SU-DHL-6 (cell line): ENCODE measurements around the gene SLC39A1.
A peak's percentile ranks its signal among the peaks of the same experiment; 100 is the strongest.

Experiments
- H2AFZ ChIP-seq: fragments of 200-600 bp; sonication (generic); 2 replicates; pipeline ENCODE4 v1.6.1; 2014; ENCODE audit warnings: low read depth, mild to moderate bottlenecking, moderate library complexity, mixed read lengths, antibody characterized with exemption, low read length; ENCODE audit not compliant: severe bottlenecking
- H3F3A ChIP-seq: fragments of 200-600 bp; shearing (Covaris generic); 2 replicates; pipeline ENCODE4 v1.6.0; 2016; ENCODE audit warnings: antibody characterized with exemption, mild to moderate bottlenecking; ENCODE audit not compliant: insufficient read depth
- H3K27ac ChIP-seq: fragments of 200-600 bp; sonication (generic); 2 replicates; pipeline ENCODE4 v1.5.1; 2016; ENCODE audit warnings: low read depth, mild to moderate bottlenecking, low read length, moderate library complexity, mixed read lengths
- H3K27me3 ChIP-seq: fragments of 200-600 bp; sonication (generic), shearing (Covaris generic); 2 replicates; pipeline ENCODE4 v1.6.0; 2014; ENCODE audit warnings: mild to moderate bottlenecking, low read length
- H3K36me3 ChIP-seq: fragments of 200-600 bp; sonication (generic); 2 replicates; pipeline ENCODE4 v1.6.1; 2014; ENCODE audit warnings: mild to moderate bottlenecking, low read length, mixed read lengths
- H3K4me2 ChIP-seq: fragments of 300-600, 200-600 bp; shearing (Covaris generic), sonication (generic); 2 replicates; pipeline ENCODE4 v1.6.0; 2014; ENCODE audit warnings: low read length, low read depth, mild to moderate bottlenecking; ENCODE audit not compliant: poor library complexity, severe bottlenecking
- H3K4me3 ChIP-seq: fragments of 200-600 bp; sonication (generic); 2 replicates; pipeline ENCODE4 v1.5.1; 2014; ENCODE audit warnings: antibody characterized with exemption, low read length, mild to moderate bottlenecking, mixed read lengths; ENCODE audit not compliant: insufficient read depth, poor library complexity, severe bottlenecking
- H3K79me2 ChIP-seq: fragments of 200-600 bp; sonication (generic); 2 replicates; pipeline ENCODE4 v1.6.1; 2014; ENCODE audit warnings: mild to moderate bottlenecking, low read length, moderate library complexity; ENCODE audit not compliant: insufficient read depth
- H3K9ac ChIP-seq: fragments of 200-600 bp; sonication (generic); 2 replicates; pipeline ENCODE4 v1.7.0; 2014; ENCODE audit warnings: mild to moderate bottlenecking, low read length
- H3K9me2 ChIP-seq: fragments of 200-600 bp; sonication (generic); replicated peaks from 2 replicates; pipeline ENCODE4 v1.6.1; 2014; ENCODE audit warnings: low read length; ENCODE audit not compliant: insufficient read depth
- H3K9me3 ChIP-seq: fragments of 200-600 bp; sonication (generic); 2 replicates; pipeline ENCODE4 v1.6.1; 2014; ENCODE audit warnings: low read length, mixed read lengths; ENCODE audit not compliant: insufficient read depth
- H4K20me1 ChIP-seq: fragments of 200-600 bp; sonication (generic); 2 replicates; pipeline ENCODE4 v1.6.1; 2014; ENCODE audit warnings: low read depth, mild to moderate bottlenecking, antibody characterized with exemption, low read length, moderate library complexity, mixed read lengths
- CTCF ChIP-seq: fragments of 200-600 bp; sonication (generic); IDR thresholded peaks from one replicate; pipeline ENCODE4 v1.5.1; 2017; ENCODE audit warnings: antibody characterized with exemption, mild to moderate bottlenecking, low read length, moderate library complexity; ENCODE audit not compliant: insufficient read depth, poor library complexity, severe bottlenecking
- EZH2phosphoT487 ChIP-seq: fragments of 200-600 bp; sonication (generic), shearing (Covaris generic); conservative IDR thresholded peaks from 2 replicates; pipeline ENCODE4 v1.6.1; 2018; ENCODE audit warnings: mild to moderate bottlenecking, antibody characterized with exemption, low read length, moderate library complexity, mixed read lengths

The SLC39A1 gene

DNA sequence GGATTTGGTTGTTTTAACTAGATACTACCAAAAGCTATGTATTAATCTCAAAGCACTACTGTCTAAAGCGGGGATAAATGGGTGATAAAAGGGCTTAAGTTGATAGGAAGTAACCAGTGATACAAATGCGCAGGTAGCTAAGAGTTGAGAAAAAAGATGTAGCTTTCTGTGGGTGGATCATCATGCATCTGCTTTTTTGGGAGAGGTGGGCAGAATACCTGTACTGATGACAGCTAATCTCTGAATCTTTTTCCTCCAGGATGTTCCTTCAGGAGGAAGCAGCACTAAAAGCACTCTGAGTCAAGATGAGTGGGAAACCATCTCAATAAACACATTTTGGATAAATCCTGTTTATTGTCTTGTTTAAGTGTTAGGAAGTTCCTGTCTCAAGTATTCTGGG lies 28.5 kb upstream of the SLC39A1 start:
- H3K4me2 ChIP-seq = peak overlapping the region; percentile 88
- H3K9ac ChIP-seq = peak overlapping the region; percentile 90
- H3F3A ChIP-seq = peaks cover 49% of the 10 kb centered on the region
- no peak overlapping the region for H2AFZ ChIP-seq
- peaks cover 30% of the 10 kb centered on the region for H3K36me3 ChIP-seq
- H3K79me2 ChIP-seq = peaks cover 23% of the 10 kb centered on the region
- H3K4me3 ChIP-seq = peak overlapping the region; percentile 86
- H3K9me3 ChIP-seq = no peaks in the 10 kb centered on the region
- no peaks in the 10 kb centered on the region for H3K9me2 ChIP-seq
- H3K27ac ChIP-seq = peak overlapping the region; percentile 79
- H3K27me3 ChIP-seq = no peaks in the 10 kb centered on the region
- peaks cover 8% of the 10 kb centered on the region for H4K20me1 ChIP-seq
- TF ChIP-seq EZH2phosphoT487 = no peak
- no peak for TF ChIP-seq CTCF

GRCh38 chr1:153991151-153991630 lies 27.9 kb upstream of the SLC39A1 start:
- Histone ChIP-seq H3K79me2 (peaks cover 23% of the 10 kb centered on the region), H3K27me3 (no peaks in the 10 kb centered on the region), H3K36me3 (peaks cover 30% of the 10 kb centered on the region), H2AFZ (no peak overlapping the region), H3K27ac (peak overlapping the region; percentile 79), H4K20me1 (peaks cover 8% of the 10 kb centered on the region), H3K9me3 (no peaks in the 10 kb centered on the region), H3K4me2 (peak overlapping the region; percentile 88), H3K9ac (peak overlapping the region; percentile 90), H3F3A (peaks cover 49% of the 10 kb centered on the region), H3K9me2 (no peaks in the 10 kb centered on the region), H3K4me3 (peak overlapping the region; percentile 86)
- TF ChIP-seq CTCF (no peak), EZH2phosphoT487 (no peak)

- H3K9ac ChIP-seq = peak within 1 kb of the TSS; percentile 90
- H3K27ac ChIP-seq = peak within 1 kb of the TSS; percentile 79
- H3K4me3 ChIP-seq = peak within 1 kb of the TSS; percentile 86
- H3K27me3 ChIP-seq = no peaks in the 10 kb centered on the region
- H2AFZ ChIP-seq = peak within 1 kb of the TSS; percentile 66
- H3F3A ChIP-seq = peaks cover 47% of the 10 kb centered on the region
- H3K4me2 ChIP-seq = peak within 1 kb of the TSS; percentile 88
- no peaks in the 10 kb centered on the region for H3K9me2 ChIP-seq
- H3K79me2 ChIP-seq = peaks cover 23% of the 10 kb centered on the region
- H4K20me1 ChIP-seq = peaks cover 8% of the 10 kb centered on the region
- no peaks in the 10 kb centered on the region for H3K9me3 ChIP-seq
- H3K36me3 ChIP-seq = peaks cover 29% of the 10 kb centered on the region
- no peak for TF ChIP-seq EZH2phosphoT487
- TF ChIP-seq CTCF = no peak
Measured at GRCh38 chr1:153990468-153991150, 27.3 kb upstream of the SLC39A1 start, which contains the start of gene RPS27. RPS27 (plus strand) TSS chr1:153990762; CDS start chr1:153990797, 35 bp downstream.
